Astrocyte of the spinal cord (primary cell): ENCODE data around the gene APOBEC3C.

Experiments
- DNase-seq: peaks from one replicate; pipeline ENCODE4 v3.0.0; 2011; ENCODE audit warnings: low read depth, low spot score
- H3K4me3 ChIP-seq: 2 replicates; pipeline ENCODE4 v1.5.1; 2011; ENCODE audit warnings: low read depth, mild to moderate bottlenecking, low read length, moderate library complexity
- CTCF ChIP-seq: IDR thresholded peaks from 2 replicates; pipeline ENCODE4 v1.5.1; 2012; ENCODE audit warnings: low read depth, mild to moderate bottlenecking, low read length, inconsistent platforms
- in situ Hi-C: cut with HindIII; loops from 2 replicates; pipeline ENCODE4 v1.10.0; 2017; ENCODE audit warnings: low sequenced_read_pairs

Gene APOBEC3C

GRCh38 chr22:38967451-38968450 is 46.3 kb upstream of the APOBEC3C start:
- in situ Hi-C loops, result no loop called here
- no peak for DNase-seq
- no peak overlapping the region for H3K4me3 ChIP-seq
- TF ChIP-seq CTCF, result no peak

- H3K4me3 ChIP-seq, result no peak overlapping the region
- in situ Hi-C loops, result no loop called here
- DNase-seq, result no peak
- TF ChIP-seq CTCF, result no peak
Observed at GRCh38 chr22:38968801-38969200, 45.3 kb upstream of the APOBEC3C start.

GRCh38 chr22:38970551-38970950 is 43.5 kb upstream of the APOBEC3C start:
- no peak for TF ChIP-seq CTCF
- in situ Hi-C loops, result no loop called here
- no peak overlapping the region for H3K4me3 ChIP-seq
- DNase-seq, result no peak

GRCh38 chr22:38971202-38971601 is 42.9 kb upstream of the APOBEC3C start:
- in situ Hi-C loops, result no loop called here
- no peak for DNase-seq
- no peak for TF ChIP-seq CTCF

GRCh38 chr22:38971791-38972190 is 42.3 kb upstream of the APOBEC3C start:
- TF ChIP-seq CTCF, result no peak
- DNase-seq, result no peak
- in situ Hi-C loops, result no loop called here
- H3K4me3 ChIP-seq, result no peak overlapping the region

More at GRCh38 chr22:38971202-38971601, 42.9 kb upstream of the APOBEC3C start:
- no peak overlapping the region for H3K4me3 ChIP-seq

- DNase-seq, result no peak
- no peak overlapping the region for H3K4me3 ChIP-seq
- in situ Hi-C loops, result no loop called here
- TF ChIP-seq CTCF, result no peak
Observed at GRCh38 chr22:38972558-38972957, 41.5 kb upstream of the APOBEC3C start.
